ENCODE data around the gene RALB. TPM values are rescaled to one million over a fixed set of nuclear protein-coding genes. Genes with fewer than 3 reads are reported as not detected.

RALB gene
- polyA plus RNA-seq, 3 donors = 79.5 to 91.4 (median 90.9) TPM

DNA sequence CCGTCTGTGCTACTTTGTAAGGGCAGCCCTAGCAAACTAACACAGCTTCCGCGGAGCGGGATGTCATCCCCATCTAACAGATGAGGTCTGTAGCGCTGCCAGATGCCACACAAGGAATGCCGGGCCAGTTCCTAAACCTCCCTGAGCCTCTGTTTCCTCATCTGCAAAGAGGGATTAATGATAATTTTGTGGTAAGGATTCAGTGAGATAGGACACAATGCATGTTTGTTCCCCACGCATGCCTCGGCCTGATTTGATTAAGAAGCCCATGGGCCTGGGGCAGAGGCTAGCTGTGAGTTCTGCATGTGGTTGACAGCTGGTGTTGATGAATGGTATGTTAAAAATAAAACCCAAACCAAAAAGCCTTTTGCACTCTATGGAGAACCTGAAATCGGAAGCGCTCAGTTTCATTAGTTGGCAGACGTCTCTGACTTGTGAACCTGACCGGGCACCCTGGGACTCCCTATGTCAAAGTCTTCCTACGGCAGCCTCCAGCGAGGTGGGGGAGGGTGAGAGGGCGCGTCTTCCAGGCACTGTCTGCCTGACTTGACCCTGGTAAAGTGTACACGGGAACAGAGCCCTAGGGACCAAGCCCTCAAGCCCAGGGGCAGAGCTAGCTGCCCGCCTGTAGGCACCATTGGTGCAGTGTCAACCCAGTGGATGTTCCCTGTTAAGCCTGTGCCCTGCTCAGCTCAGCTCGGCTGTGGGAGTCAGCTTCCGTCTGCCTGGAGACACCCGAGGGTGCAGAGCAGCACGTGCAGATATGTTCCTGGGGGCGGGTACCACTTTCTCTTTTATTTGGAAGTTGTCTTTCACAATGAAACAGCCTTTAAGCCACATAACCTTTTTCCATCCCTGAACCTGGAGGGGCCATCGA lies 78.5 kb downstream of the RALB start:
- DNase-seq (ENCODE audit: low read depth in 3 of 3, low spot score in 2 of 3) = no peak

- DNase-seq (ENCODE audit: low read depth in 3 of 3, low spot score in 2 of 3) = no peak
Measured at GRCh38 chr2:120331903-120332302, 79.3 kb downstream of the RALB start.

- DNase-seq (ENCODE audit: low read depth in 3 of 3, low spot score in 2 of 3) = no peak
Measured at GRCh38 chr2:120332384-120332783, 79.7 kb downstream of the RALB start.

DNA sequence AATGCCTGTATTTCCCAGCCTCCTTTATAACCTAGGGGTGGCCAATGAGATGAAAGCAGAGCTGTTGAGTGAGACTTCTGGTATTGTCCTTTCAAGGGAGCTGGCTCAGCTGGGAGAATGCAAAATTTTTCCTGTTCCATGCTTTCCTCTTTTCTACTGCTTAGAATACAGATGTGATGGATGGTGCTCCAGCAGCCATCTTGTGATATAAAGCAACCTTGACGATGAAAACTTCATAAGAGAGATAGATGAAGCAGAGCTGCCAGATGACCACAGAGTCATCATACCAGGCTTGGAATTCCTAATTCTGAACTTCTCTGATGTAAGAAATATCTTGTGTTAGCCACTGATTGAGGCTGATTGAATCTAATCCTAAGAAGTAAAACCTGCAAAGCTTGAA lies 81.4 kb downstream of the RALB start:
- no peak for DNase-seq (ENCODE audit: low read depth in 3 of 3, low spot score in 2 of 3)

GRCh38 chr2:120336749-120337148 lies 84.1 kb downstream of the RALB start:
- no peak for DNase-seq (ENCODE audit: low read depth in 3 of 3, low spot score in 2 of 3)

GRCh38 chr2:120338015-120338414 lies 85.4 kb downstream of the RALB start:
- DNase-seq (ENCODE audit: low read depth in 3 of 3, low spot score in 2 of 3) = no peak

GRCh38 chr2:120341977-120342376 lies 89.3 kb downstream of the RALB start:
- no peak for DNase-seq (ENCODE audit: low read depth in 3 of 3, low spot score in 2 of 3)

DNA sequence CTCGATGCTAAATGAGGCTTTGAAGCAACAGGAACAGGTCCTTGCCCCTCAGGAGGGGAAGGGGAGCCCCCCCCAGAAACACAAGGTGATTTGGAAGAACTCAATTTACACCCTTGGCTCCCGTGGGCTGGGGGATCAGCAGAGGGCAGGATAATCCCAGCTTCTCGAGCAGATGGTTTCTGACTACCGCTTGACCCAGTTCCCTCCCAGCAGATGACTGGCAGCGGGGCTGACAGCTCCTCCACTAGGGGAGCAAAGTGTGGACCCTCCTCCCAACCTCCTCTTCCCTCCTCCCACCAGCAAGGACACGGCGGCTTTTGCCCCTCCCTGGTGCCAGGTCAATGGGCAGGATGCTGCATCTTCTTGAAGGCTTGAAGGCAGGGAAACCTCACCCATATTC lies 89.8 kb downstream of the RALB start:
- no peak for DNase-seq (ENCODE audit: low read depth in 3 of 3, low spot score in 2 of 3)

- DNase-seq (ENCODE audit: low read depth in 3 of 3, low spot score in 2 of 3) = no peak
Measured at GRCh38 chr2:120343100-120343432, 90.4 kb downstream of the RALB start.

DNA sequence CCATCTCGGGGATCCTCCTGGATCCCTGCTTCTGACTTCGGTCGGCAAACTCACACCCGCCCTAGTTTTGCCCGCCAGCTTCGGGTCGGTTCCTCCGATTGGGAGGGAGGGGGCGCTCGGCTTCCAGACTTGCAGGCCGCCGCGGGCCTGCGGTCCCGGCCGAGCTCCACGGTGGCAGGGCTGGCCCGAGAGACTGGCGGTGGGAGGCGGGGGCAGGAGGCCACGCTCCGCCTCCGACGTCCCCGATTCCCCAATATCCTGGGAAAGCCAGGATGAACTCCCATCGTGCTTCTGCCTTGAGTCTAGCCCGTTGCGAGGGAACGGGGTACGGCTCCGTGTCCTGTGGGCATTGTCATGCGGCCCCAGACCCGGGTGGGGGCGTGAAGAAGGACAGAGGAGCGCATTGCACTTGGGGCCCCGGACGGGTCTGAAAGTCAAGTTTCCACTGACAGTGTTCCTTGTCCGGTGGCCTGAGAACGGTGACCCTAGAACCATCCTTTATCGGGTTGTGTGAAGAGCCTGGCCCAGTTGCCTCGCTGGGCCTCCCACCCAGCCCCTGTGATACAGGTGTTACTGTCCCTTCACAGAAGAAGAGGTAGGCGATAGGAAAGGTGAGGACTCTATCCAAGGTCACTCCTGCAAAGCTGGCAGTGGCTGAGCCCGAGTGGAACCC lies 90.9 kb downstream of the RALB start:
- DNase-seq (ENCODE audit: low read depth in 3 of 3, low spot score in 2 of 3) = peak in 1 of 3 donors; percentile 56

Other genes with a start within 250 kb of the RALB start
- 100 to 1,000 TPM in 1 of 3 donors, 10 to 100 TPM in 2; 92.3 to 106 (median 99.1) TPM for gene EPB41L5, start 239.8 kb upstream of the RALB start, polyA plus RNA-seq (ENCODE audit: insufficient read length in 3 of 3)
- gene TMEM185B, start 29.5 kb upstream of the RALB start, polyA plus RNA-seq (ENCODE audit: insufficient read length in 3 of 3) = 10 to 100 TPM; 24.5 to 27.5 (median 26.4) TPM
- under 1 TPM in 2 of 3 donors, not detected in 1; 0.04 TPM for gene INHBB, start 93.3 kb downstream of the RALB start, polyA plus RNA-seq (ENCODE audit: insufficient read length in 3 of 3)